HG03139 (cell line): ENCODE data around the gene ERCC6L2.

Experiments used
- ATAC-seq: cut with Tn5 transposase; IDR thresholded peaks from one replicate; pipeline ENCODE4 v1.9.1; 2021; ENCODE audit not compliant: unreplicated experiment

Gene ERCC6L2

DNA sequence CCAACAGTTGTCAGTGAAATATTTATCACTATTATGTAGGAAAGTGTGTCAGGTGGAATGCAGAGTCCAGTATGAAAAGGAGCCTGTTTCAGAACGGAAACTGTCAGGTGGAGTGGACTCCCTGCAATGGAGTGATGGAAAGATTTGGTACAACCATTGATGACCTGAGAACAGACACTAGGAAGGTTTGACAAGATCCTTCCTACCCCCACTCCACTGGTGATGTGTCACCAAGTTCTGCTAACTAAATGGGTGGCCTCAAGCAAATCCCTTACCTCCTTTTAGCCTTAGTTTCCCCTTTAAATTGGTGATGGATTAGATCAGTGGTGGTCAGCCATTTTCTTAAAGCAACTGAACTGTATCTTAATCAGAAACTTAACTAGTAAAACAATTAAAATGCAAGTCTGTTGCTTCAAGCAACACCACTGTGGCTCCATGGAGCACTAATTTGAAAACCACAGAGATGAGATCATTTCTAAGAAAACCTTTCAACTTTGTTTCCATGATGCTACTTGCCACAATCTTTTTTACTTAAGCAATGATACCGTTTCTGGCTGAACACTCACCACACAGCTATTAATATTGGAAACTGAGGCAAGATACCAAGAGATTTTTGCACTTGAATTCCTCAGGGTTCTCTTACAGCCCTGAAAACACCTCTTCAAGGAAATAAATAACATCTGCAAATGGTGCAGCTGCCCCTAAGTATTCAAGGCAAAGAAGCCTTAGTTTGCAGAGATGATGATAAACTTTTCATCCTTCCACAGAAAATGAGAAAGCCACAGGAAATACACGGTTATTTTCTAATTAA lies 140.6 kb downstream of the ERCC6L2 start:
- ATAC-seq: no peak
